ENCODE measurements around the gene KLHDC4. TPM values are rescaled to one million over a fixed set of nuclear protein-coding genes. Genes with fewer than 3 reads are reported as not detected.

The KLHDC4 gene
- total and polyA plus RNA-seq, 2 of the 4 experiments (the other 2 are of a cell fraction): 13.6 to 19.0 TPM

GRCh38 chr16:87806641-87807546 is 41.1 kb upstream of the KLHDC4 start:
- H3K18ac ChIP-seq (ENCODE audit: low read depth, low read length): peak overlapping the region; percentile 93
- CTCF ChIA-PET: interaction anchor here (0.7 to 2.2 kb wide), 2 partner anchors 28 to 37 kb away, joined by 3 to 7 read pairs; no protein-coding TSS in a partner anchor
- peak overlapping the region; percentile 93 to 99 for H4K8ac ChIP-seq (ENCODE audit: low read depth in 2 of 2, low read length in 2 of 2)
- H3K4me3 ChIP-seq (ENCODE audit: insufficient read depth, low read depth, low read length): no peak overlapping the region
- peak overlapping the region; percentile 96 for H4K91ac ChIP-seq (ENCODE audit: insufficient read depth, low read depth, low read length)
- H3K36me3 ChIP-seq (ENCODE audit: control insufficient read depth, insufficient read depth, low read length): no peaks in the 10 kb centered on the region
- H2BK5ac ChIP-seq (ENCODE audit: low read depth, low read length, poor library complexity, severe bottlenecking): peak overlapping the region; percentile 89
- POLR2A ChIA-PET (ENCODE audit: unreplicated experiment): no interaction called here
- peak overlapping the region; percentile 43 for H3K9ac ChIP-seq (ENCODE audit: low read depth, low read length)
- ATAC-seq (ENCODE audit: low read depth) (peak; percentile 95), DNase-seq (peak; percentile 92)
- H3K9me1 ChIP-seq (ENCODE audit: insufficient read depth, low read length): peaks cover 14% of the 10 kb centered on the region
- H3K79me1 ChIP-seq (ENCODE audit: low read depth in 1 of 2, low read length in 2 of 2): peaks cover 0 to 3% of the 10 kb centered on the region in 2 experiments; a peak in 1 of 4 replicates
- H2AK5ac ChIP-seq (ENCODE audit: low read depth, low read length): peak overlapping the region; percentile 100
- H3K27me3 ChIP-seq (ENCODE audit: control insufficient read depth, insufficient read depth, low read length): peaks cover 5% of the 10 kb centered on the region; the same call in 1 of the 2 replicates
- dilution Hi-C loops (cut with HindIII; ENCODE audit: low sequenced_read_pairs, unreplicated experiment): no loop called here
- peak overlapping the region; percentile 99 for H2AK9ac ChIP-seq (replicated peaks; ENCODE audit: low read depth, low read length, poor library complexity)
- H2BK120ac ChIP-seq (ENCODE audit: low read depth, low read length): peak overlapping the region; percentile 99
- H4K20me1 ChIP-seq (ENCODE audit: insufficient read depth, low read length): no peaks in the 10 kb centered on the region
- peak overlapping the region; percentile 83 for H2AFZ ChIP-seq (replicated peaks; ENCODE audit: low read length, poor library complexity)
- in situ Hi-C loops (cut with MboI; ENCODE audit: low sequenced_read_pairs): no loop called here
- peak overlapping the region; percentile 77 for H3K27ac ChIP-seq (ENCODE audit: insufficient read depth, low read length)
- peaks cover 7% of the 10 kb centered on the region; the same call in 1 of the 2 replicates for H3K9me3 ChIP-seq (ENCODE audit: control insufficient read depth, insufficient read depth, low read length)
- peak overlapping the region; percentile 99 for H4K5ac ChIP-seq (ENCODE audit: low read depth, low read length)
- H3K4me2 ChIP-seq (ENCODE audit: low read depth, low read length): peak overlapping the region; percentile 51
- peak overlapping the region; percentile 93 for H3K23ac ChIP-seq (ENCODE audit: low read depth, low read length)
- no CpG with 5 or more reads among the region's 25 CpGs for WGBS, 2 experiments (ENCODE audit: extremely low coverage in 2 of 2, insufficient read length in 1 of 2)
- H3K4ac ChIP-seq (ENCODE audit: low read depth, low read length): peak overlapping the region; percentile 99
- peak overlapping the region; percentile 95 for H3K14ac ChIP-seq (replicated peaks; ENCODE audit: low read depth, low read length)
- H2BK15ac ChIP-seq (ENCODE audit: low read depth, low read length): peak overlapping the region; percentile 99; the same call in 2 of the 3 replicates
- peak overlapping the region; percentile 99 for H2BK20ac ChIP-seq (ENCODE audit: low read depth, low read length)
- H3K4me1 ChIP-seq (ENCODE audit: control insufficient read depth, insufficient read depth, low read length): peaks cover 15% of the 10 kb centered on the region
- no TSS peak for BruUV-seq (replicated peaks)
- peak overlapping the region; percentile 80 for H3K56ac ChIP-seq (ENCODE audit: extremely low read depth, insufficient read depth, low read length)
- intact Hi-C loops (cut with micrococcal nuclease): no loop called here
- TF ChIP-seq MXI1 (IDR thresholded peaks at IDR 0.05; ENCODE audit: borderline replicate concordance, low read depth, low read length) (peak; percentile 37; the same call in 1 of the 2 replicates), BHLHE40 (IDR thresholded peaks at IDR 0.05; ENCODE audit: low read depth, low read length) (no peak; the same call in 1 of the 2 replicates), CHD1 (IDR thresholded peaks at IDR 0.05; ENCODE audit: low read depth, low read length) (no peak), MAFK (IDR thresholded peaks at IDR 0.05; ENCODE audit: low read depth, low read length) (no peak), RFX5 (IDR thresholded peaks at IDR 0.05; ENCODE audit: low read depth, low read length) (no peak), NFE2L2 (IDR thresholded peaks at IDR 0.05; ENCODE audit: low read depth, low read length) (no peak), SMC3 (IDR thresholded peaks at IDR 0.05; ENCODE audit: low read depth, low read length) (0 out of 2 replicates have a peak, but pooled peaks have one; percentile 7), RCOR1 (IDR thresholded peaks at IDR 0.05; ENCODE audit: insufficient replicate concordance, low read length) (no peak), USF2 (IDR thresholded peaks at IDR 0.05; ENCODE audit: low read depth, low read length) (no peak), CTCF (conservative IDR thresholded peaks at IDR 0.05; ENCODE audit: low read depth, low read length) (no peak), FOS (IDR thresholded peaks at IDR 0.05; ENCODE audit: low read depth, low read length) (peak; percentile 59), RAD21 (IDR thresholded peaks at IDR 0.05; ENCODE audit: low read length) (no peak), MAZ (IDR thresholded peaks at IDR 0.05; ENCODE audit: borderline replicate concordance, low read depth, low read length) (peak; percentile 76), CEBPB (IDR thresholded peaks at IDR 0.05; ENCODE audit: low read depth, low read length) (peak; percentile 94)

All from IMR-90 (cell line).